GM21360 (cell line): Measurements from ENCODE around the gene CRADD.
"Not testable (repeated sequence)": the region's sequence is repeated elsewhere in the genome, so short reads cannot be mapped to it uniquely, and the experiment has no call there.

Experiments used
- ATAC-seq: cut with Tn5 transposase; IDR thresholded peaks from one replicate; pipeline ENCODE4 v1.9.1; 2021; ENCODE audit warnings: mild to moderate bottlenecking, moderate library complexity; ENCODE audit not compliant: unreplicated experiment

Gene CRADD

DNA sequence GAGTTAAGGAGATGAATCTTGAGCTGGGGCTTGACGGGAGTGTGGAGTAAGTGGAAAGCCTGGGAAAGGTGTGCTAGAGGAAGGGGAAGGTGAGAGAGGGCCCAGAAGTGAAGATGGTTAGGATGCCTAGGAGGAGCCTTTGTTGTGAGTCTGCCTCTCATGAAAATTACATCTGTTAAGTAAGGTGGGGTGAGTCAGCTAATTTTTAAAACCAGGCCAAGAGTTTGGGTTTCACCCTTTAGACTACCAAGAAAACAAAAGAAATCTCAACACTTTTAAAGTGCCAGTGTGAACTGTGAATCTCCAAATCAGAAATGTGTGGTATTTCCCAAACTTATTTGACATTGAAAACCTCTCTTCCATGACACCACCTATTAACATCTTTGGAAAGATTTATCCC, 185.2 kb downstream of the CRADD start:
- ATAC-seq: no peak

DNA sequence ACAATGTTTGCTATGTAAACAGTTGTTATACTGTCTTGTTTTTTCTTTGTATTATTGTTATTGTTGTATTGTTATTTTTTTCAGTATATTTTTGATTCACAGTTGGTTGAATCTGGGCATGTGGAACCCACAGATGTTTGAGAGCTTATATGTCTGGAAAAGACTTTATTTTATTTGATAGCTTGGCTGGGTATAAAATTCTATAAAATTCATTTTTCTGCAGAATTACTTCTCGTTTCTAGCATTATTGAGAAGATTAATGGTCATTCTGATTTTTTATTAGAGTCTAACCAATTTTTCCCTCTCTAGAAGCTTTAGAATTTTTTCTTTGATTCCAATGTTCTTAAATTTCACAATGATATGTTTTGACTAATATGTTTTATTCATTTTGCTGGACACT, 188.6 kb downstream of the CRADD start:
- no peak for ATAC-seq

GRCh38 chr12:93868771-93869170, 191.6 kb downstream of the CRADD start:
- no peak for ATAC-seq

DNA sequence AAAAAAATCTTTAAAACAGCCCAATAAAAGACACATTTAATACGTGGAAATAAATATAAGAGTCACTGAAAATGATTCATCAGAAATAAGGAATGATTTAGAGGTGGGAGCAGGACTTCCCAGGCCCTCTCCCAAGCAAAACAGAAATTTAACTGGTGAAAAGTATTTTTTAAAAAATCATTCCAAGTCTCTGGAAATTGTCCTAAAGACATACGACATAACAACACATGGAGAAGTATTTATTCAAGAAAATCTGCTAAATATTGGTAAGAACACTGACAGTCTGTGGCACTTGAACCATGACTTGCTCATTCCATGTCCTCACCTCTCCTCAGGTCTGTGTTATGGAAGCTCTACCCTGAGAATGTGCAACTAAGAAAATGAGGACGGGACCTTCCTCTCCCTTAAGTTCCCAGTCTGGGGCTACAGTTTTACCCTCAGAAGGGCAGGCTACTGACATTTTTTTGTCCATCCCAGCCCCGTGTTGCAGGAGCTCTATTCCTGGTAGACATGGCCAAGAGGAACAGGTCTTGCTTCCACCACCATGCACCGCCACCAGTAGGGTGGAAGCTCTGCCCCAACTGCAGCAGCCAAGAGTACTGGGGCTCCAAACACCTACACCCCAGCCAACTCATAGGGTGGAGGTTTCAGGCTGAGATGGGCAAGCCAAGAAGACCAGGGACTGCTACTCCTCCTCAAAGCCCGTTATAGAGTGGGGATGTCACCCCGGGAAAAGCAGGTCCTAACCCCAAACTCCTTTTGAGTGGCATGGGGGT, 193.0 kb downstream of the CRADD start:
- ATAC-seq: no peak

- not testable (repeated sequence) for ATAC-seq
Observed at GRCh38 chr12:93871566-93871965, 194.4 kb downstream of the CRADD start.

- no peak for ATAC-seq
Observed at GRCh38 chr12:93873561-93873960, 196.4 kb downstream of the CRADD start.

GRCh38 chr12:93875157-93875556, 198.0 kb downstream of the CRADD start:
- no peak for ATAC-seq

GRCh38 chr12:93876360-93876759, 199.2 kb downstream of the CRADD start:
- no peak for ATAC-seq

- no peak for ATAC-seq
Observed at GRCh38 chr12:93877446-93877845, 200.3 kb downstream of the CRADD start.

DNA sequence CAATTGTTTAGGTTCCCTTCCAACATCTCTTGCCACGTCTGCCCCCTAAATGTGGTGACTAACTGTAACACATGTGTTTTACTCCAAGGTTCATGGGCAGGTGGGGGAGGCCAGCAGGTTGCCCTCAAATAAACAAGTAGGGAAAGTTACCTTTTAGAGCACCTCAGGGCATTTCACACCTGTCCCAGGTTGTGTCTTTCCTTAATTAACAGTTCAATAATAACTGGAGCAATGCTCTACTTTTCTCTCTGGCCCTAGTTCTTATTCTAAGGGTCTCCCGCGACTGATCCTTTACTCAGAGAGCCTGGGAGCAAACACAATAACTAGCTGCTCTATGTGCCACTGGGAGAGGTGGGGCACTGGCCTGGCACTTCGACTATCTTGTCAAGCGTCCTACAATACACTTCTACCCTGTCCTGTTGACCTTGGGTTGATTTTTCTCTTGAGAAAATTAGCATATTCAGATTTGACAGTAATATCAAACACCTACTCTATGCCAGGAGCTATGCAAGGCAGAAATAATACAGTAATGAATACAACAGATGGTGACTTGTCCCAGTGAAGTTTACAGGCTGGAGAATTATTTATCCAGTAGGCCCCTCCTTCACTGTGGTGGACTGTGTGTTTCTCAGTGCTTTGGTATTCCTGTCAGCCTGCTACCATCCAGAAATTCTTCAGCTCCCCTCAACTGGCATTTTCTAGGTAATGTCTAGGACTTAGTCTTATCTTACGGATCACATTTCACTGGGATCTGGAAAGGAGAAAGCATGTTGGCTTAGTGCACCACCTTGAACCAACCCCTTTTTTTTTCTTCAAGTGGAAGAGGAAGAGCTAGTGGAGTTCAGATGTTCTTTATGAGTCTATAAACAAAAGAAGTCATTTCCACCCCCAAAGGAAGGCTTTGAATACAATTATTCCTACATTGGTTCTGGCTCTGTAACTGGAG, 202.6 kb downstream of the CRADD start:
- no peak for ATAC-seq

GRCh38 chr12:93880853-93881522, 203.8 kb downstream of the CRADD start:
- no peak for ATAC-seq

DNA sequence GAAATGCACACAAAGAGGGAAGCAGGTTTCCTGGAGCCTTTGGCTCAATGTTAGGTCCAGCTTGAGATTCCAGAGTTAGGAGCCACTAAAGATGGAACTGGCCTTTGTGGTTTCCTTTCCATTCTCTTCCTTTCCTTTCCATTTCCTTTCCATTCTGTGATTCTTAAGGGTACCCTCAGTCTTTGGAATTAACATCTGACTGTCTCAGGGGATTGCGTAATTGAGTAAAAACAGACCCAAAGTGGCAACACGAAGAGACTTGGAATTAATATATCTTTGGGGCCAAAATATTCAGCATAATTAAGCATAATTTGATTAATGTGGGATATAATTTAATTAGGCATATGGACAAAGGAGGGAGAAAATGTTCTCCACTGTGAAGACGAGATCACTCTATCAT, 205.6 kb downstream of the CRADD start:
- ATAC-seq: no peak

DNA sequence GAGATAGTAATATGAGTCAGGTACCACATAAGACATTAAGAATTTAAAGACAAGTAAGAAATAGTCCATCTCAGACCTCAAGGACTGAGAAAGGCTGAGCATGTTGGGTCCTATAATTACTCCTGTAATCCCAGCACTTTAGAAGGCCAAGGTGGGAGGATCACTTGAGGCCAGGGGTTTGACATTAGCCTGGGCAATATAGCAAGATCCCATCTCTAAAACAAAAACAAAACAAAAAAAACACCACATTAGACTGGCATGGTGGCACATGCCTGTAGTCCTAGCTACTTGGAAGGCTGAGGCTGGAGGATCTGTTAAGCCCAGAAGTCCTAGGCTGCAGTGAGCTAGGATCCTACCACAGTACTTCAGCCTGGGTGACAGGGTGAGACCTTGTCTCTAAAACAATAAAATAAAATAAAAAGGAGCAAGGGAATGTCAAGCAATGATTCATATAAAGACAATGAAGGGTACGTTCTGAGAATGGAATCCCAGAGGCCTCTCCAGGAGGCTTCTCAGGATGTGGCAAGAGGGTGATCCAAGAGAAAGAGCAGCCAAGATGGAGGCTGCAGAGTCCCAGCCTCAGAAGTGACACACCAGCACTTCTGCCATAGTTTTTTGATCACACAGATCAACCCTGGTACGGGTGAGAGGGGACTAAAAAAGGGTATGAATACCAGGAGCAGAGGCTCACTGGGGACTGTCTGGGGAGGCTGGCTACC, 206.4 kb downstream of the CRADD start:
- no peak for ATAC-seq

DNA sequence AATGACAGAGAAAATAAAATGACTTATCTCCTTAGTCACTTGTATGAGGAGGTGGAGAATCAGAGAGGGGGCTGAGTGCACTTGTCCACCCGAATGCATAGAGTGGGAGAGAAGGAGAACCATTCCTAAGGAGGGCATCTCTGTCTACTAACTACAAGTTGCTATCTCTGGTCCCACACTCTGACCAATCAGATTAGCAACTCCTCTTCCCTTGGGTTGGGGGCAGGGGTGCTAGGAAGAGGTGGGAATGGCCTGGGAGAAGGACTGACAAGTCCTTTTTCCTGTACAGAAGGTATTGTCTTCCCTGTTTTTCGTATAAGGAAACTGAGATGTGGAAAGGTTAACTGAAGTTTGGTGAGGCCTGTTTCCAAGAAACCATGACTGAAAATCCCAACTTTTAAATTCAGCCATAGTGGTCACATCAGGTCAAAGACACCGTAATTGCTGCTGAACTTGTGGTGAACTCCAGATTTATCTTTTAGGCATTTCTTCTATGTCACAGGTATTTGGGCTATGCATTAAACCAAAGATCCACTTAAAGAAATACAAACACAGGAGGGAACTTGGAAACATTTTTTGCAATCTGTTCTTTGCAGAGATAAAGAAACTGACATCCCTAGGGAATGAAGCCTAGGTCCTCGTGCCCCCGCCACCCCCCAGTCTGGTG, 207.8 kb downstream of the CRADD start:
- ATAC-seq: no peak

- ATAC-seq: not testable (repeated sequence)
Observed at GRCh38 chr12:93885973-93886532, 208.9 kb downstream of the CRADD start.

DNA sequence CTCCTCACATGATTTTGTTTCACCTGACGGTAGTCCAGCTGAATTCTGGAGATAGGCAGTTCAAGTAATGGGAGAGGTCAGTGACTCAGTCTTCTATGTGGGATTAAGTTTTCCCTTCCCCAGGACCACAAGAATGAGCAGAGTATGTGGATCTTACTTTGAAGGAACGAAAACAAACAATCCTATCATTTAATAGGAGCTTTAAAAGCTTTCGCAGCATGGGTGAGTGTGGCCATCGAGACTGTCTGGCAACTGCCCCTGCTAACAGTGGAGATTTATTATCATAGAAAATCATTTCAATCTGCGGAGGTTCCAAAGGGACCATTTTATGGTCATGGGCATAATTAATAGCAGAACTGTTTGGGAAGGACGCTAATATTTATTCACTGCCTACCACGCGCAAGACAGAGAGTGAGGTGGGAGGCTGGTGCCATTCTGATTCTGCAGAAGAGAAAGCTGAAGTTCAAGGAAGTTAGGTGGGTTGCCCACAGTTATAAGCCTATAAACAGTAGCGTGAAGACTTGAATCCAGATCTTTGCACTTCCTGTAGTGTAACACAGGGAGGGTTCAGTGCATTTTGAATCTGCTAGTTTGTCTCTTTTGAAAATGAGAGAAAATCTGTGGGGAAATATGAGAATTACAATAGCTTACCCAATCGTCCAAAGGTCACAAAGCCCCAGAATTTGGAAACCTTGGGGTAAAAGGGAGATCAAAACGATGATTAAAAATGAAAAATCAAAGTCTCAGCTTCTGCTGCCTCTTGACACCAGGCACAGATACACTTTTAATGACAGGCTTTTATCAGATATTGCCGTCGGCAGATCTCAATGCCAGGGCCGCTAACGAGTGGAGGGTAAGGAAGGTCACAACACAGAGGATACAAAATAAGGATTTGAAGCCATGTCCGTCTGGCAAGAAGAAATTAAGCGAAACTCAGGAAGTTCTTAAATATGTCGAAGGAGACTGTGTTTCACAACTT, 209.6 kb downstream of the CRADD start:
- ATAC-seq: no peak

DNA sequence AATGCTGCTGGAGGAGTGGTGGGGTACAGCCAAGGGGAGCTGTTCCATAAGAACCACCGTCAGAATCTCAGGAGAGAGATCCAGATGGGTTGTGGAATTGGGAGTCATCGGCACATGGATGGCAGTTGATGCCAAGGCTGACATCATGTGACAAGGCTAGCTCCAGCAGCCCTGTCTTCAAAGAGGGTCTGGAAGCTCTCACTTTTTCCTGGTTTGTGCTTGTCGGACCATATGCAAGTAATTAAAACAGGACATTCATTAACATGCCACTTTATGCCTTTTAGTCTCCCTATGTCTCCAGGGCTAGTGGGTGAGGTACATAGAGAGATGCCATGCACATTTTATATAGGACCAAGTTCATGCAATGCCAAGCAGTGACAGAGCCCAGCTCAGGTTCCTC, 211.8 kb downstream of the CRADD start:
- no peak for ATAC-seq

- no peak for ATAC-seq
Observed at GRCh38 chr12:93889516-93890212, 212.5 kb downstream of the CRADD start.
